ENCODE measurements around the gene LIN37.

Gene LIN37, protein sequence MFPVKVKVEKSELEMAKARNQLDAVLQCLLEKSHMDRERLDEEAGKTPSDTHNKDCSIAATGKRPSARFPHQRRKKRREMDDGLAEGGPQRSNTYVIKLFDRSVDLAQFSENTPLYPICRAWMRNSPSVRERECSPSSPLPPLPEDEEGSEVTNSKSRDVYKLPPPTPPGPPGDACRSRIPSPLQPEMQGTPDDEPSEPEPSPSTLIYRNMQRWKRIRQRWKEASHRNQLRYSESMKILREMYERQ

DNA sequence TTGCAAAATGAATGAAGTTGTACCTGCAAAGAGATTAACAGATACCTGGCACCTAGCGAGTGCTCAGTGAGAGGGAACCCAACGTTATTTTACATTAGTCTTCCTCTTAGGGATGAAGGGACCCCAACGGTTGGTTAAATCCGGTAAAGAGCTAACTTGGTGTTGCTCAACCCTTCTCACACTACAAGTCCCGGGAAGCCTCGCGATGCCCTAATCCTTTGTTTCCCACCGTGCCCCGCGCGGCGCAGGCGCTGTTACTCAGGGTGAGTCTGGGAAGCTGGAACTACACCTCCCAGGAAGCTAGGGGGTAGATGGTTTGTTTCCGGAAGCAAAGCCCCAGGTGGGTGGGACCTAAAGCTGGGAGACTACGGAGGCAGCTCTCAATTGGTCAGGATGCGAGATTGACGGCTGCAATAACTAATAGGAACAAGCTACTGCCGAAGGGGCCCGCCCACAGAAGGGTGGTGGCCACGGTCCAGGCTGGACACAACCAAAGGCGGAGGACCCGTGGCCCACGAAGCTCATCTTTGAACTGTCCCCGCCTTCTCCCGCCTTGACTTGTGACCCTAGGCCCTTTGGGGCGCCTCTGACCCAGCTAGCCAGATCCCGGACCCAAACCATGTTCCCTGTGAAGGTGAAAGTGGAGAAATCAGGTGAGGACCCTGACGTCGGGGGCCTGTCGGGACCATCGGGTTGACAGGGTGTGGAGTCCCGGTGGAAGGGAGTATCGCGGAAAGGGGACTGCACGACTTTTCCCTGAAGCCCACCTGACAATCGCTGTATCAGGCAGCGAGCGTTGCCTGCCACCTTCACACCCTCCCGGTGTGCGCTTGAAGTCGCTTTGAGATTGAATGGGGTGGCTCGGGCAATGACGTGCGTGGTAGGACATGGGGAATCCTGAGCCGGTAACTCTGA lies at the start of gene LIN37:
LIN37 (plus strand) TSS at position 471 of the 915 bp plus-strand sequence; CDS start at position 620, 149 bp downstream.
- peak; percentile 98 for FAIRE-seq

DNA sequence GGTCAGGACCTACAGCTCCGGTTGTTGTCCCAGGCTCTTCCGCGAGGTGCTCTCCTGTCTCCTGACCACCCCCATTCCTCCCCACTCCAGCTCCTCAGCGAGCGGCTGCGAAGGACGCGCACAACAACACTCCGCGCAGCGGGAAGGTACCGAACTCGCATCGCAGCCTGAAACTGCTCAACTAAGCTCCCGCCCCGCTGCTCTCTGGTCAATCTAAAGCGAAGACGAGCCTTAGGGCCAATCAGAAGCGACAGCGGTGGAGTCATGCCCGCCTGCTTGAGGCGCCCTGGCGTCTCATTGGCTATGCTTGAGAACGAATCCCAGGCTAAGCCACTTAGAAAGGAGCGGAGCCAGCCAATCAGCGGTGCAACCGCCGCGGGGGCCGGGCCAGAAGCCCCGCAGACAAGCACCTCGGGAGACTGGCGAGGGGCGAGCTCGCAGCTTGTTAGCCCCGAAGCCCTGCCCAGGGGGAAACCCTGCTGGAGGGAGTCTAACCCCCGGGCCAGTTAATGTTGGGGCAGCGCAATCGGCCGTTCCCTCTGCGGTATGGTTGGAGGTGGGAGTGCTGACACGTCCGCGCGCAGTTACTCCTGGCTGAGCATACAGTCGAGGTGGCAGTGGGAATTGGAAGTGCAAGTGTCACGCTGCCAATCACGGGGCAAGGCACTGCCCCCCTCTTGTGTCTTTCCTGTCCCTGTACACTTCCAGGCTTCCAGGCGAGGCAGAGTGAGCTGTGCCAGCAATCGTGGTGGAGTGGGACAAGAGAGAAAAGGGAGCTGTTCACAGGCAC lies 46.0 kb upstream of the LIN37 start:
- peak; percentile 97 for FAIRE-seq

DNA sequence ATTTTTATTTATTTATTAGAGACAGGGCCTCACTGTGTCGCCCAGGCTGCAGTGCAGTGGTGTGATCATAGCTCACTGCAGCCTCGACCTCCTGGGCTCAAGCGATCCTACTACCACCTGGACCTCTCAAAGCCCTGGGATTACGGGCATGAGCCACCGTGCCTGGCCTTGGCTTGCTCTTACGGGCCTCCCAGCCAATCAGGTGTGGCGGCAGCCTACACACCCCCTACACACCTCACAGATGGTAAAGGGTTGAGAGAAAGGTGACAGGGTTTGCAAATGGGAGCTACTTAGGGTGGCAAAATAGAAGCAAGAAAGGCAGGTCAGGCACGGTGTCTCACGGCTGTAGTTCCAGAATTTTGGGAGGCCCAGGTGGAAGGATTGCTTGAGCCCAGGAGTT lies 45.0 kb upstream of the LIN37 start:
- no peak for FAIRE-seq

DNA sequence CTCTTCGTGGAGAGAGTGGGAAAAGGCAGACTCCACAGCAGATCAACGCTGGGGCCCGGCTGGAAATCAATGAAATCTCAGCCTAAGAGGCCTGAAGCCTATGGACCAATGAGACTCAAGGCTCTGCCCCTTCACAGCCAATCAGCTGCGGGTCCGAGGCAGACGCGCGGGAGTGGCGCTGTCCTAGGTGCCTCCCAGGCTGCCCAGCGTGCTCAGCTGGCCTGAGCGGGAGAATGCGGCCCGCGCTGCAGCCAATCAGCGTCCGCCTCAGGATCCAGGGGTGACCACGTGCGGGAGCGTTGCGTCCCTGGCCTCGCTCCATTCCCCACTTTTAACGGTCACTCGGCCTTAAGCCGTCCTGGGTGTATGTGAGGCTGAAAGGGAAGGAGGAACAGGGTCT lies 44.2 kb upstream of the LIN37 start, which contains the start of gene ZBTB32:
ZBTB32 (plus strand) TSS at position 341 of the 400 bp plus-strand sequence. CDS start 10,069 bp downstream, outside the sequence.
- no peak for FAIRE-seq

DNA sequence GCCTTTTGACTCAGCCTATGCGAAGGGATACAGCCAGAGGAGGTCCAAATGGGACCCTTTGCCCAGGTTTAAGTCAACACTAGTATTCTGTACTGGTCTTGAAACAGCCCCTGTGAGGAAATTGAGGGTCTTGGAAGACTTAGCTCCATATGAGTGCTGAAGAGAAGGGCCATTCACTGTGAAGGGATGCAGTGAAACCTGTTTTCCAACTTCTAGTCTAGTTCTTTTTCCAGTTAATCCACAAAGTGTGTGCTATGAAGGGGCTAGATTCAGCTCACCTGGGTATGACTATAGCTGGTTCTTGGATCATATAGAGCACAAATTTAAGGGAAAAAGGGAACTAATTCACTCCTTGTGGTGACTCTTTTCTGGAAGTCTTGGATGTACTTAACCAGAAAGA lies 40.0 kb upstream of the LIN37 start:
- FAIRE-seq: no peak

DNA sequence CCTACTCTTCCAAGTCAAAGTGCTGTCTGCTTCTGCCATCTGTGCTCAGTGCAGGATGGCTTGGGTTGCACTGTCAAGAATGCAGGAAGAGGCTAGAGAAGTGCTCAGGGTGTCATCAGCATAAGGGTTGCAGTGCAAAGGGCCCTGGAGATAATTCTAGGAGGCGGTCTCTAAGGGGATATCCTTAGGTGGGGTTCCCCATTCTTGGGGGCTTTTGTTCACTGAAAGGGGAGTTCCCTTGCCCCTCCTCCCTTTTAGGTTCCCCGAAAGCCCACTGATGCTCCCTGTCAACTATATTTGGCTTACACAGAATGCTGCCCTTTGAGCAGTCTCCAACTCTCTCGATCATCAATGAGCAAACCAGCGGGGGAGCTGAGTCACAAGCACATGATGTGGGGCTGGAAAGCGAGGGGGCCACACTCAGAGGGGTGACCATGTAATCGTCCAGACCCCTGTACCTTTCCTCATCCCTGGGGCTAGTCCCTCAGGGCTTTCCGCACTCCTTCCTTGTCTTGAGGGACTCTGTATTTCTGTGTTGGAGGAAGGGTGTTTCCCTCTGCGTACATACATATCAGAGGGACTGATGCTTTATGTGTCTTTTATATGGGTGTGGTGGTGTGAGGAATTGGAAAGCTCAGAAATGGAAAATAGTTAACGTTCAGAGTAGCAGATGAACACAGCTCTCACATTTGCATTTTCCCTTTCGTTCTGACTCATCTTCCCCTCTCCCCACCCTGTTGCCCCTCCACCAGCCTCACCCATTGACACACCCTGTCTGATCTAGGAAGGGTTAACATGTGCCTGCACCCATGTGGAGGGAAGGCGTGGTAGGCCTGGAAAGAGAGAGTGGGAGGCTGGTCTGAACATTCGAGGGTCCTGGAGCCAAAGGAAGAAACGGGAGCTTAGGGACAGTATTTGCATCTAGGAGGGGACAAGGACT lies 37.3 kb upstream of the LIN37 start:
- FAIRE-seq: no peak

DNA sequence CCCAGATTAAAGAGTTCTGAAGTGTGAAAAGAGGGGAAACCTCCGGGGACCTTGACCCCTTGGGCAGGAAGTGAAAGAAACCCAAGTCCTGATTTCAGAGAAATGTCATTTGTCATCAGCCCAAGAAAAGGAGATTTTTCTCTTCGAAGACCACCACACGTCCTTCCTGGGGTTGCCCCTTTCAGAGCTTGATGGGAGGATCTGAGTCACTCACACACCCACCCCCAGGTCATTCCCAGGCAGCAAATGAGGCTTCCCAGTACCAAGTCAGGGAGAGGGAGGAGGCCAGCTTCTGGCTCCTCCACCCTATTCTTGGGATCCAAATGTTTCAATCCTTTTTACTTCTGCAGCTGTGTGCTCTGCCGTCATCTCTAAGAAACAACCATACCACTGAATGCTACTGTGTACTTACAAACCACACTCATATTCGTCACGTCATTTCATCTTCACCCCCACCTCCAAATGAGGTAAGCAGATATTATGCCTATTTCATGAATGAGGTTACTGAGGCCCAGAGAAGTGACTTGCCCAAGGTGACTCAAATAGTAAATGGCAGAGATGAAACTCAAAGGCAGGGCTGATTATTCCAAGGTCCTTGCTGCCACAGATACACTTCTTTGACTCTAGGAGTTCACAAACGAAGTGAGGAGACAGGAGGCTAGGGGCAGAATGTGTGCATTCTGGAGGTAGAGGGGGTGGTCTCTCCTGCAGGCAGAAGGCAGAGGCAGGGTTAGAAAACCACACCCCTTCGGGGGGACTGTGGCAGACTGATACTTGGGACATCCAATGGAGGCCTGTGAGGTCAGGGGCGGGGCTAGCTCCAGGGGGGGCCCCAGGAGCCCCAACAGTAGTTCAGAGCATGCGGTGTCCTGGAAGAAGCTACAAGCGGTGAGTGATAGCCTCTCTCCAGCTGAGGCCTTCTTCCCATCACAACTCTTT lies 35.5 kb upstream of the LIN37 start:
- no peak for FAIRE-seq

DNA sequence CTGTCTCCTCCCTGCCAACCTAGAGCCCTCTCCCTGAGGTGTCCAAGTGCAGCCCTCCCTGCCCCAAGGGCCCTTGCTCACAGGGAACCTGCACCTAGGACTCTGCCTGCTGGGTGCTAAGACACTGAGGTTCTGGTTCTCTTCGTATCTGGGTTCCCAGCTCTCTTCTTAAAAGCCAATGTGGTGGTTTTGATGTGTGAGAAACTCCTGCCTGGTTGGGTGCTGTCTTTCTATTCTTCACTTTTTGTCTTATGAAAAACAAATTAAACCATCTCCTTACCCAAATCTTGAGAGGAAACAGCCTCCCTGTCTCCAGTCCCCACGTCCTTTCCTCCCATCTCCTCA lies 34.9 kb upstream of the LIN37 start:
- no peak for FAIRE-seq

DNA sequence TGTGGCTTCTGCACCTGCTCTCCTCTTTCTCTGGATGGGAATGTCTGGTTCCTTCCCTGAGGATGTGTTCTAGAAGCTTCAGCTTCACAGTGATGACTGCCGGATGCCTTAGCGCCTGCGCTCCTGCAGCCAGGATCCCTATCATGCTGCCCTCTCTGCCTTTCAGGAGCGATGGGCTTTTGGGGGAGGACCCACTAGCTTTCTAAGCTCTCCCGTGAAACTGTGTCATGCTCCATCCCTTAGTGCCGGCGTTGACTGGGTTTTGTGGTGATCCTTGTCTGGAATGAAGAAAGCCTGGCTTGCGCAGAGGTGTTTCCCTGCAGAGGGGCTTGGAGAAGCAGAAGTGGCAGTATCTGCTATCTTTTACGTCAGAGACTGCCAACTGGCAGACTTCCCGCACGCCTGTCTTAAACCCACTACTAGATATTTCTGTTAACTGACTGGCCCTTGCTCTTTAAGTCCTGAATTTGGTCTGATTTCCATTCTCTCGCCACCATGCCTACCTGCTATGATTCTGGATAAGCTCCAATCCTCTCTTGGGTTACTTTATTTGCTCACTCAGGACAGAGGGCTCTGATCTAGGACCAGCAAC lies 34.4 kb upstream of the LIN37 start:
- no peak for FAIRE-seq

DNA sequence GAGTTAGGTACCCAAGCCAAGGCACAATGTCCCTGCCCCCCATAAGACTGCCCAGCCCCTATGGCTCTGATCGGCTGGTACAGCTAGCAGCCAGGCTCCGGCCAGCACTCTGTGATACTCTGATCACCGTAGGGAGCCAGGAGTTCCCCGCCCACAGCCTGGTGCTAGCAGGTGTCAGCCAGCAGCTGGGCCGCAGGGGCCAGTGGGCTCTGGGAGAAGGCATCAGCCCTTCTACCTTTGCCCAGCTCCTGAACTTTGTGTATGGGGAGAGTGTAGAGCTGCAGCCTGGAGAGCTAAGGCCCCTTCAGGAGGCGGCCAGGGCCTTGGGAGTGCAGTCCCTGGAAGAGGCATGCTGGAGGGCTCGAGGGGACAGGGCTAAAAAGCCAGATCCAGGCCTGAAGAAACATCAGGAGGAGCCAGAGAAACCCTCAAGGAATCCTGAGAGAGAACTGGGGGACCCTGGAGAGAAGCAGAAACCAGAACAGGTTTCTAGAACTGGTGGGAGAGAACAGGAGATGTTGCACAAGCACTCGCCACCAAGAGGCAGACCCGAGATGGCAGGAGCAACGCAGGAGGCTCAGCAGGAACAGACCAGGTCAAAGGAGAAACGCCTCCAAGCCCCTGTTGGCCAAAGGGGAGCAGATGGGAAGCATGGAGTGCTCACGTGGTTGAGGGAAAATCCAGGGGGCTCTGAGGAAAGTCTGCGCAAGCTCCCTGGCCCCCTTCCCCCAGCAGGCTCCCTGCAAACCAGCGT lies 33.6 kb upstream of the LIN37 start:
- FAIRE-seq: no peak

DNA sequence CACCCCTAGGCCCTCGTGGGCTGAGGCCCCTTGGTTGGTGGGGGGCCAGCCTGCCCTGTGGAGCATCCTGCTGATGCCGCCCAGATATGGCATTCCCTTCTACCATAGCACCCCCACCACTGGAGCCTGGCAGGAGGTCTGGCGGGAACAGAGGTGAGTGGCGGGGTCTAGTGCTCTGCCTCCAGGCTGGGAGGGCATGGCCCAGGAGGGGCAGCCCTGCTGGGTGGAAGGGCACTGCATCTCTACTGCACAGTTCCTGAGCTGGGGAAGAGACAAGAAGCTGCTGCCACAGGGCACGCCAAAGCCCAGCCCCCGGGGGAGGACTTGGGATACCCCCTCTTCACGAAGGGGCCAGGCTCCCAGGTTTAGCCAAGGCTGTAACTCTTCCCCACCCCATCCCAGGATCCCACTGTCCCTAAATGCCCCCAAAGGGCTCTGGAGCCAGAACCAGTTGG lies 33.0 kb upstream of the LIN37 start:
- no peak for FAIRE-seq

DNA sequence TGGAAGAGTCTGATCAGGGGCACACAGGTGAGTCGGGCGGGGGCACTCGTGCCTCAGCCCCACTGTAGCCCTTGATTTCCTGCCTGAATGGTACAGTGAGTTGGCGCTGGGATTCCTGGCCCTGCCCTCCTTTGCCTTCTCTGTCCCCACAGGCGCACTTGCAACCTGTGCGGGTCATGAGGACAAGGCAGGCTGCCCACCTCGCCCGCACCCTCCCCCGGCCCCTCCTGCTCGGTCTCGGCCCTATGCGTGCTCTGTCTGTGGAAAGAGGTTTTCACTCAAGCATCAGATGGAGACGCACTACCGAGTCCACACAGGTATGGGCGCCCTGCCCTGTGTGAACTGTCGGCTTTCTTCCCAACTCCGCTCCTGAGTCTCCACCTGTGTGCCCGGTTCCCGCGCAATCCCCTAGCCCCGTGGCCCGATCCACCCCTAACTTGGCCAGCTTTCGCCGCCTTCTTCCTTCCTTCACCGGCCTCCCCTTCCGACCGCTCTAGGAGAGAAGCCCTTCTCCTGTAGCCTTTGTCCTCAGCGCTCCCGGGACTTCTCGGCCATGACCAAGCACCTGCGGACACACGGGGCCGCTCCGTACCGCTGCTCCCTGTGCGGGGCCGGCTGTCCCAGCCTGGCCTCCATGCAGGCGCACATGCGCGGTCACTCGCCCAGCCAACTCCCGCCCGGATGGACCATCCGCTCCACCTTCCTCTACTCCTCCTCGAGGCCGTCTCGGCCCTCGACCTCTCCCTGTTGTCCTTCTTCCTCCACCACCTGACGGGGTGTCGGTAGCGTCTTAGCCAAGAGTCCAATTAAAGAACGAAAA lies 32.2 kb upstream of the LIN37 start:
- no peak for FAIRE-seq

DNA sequence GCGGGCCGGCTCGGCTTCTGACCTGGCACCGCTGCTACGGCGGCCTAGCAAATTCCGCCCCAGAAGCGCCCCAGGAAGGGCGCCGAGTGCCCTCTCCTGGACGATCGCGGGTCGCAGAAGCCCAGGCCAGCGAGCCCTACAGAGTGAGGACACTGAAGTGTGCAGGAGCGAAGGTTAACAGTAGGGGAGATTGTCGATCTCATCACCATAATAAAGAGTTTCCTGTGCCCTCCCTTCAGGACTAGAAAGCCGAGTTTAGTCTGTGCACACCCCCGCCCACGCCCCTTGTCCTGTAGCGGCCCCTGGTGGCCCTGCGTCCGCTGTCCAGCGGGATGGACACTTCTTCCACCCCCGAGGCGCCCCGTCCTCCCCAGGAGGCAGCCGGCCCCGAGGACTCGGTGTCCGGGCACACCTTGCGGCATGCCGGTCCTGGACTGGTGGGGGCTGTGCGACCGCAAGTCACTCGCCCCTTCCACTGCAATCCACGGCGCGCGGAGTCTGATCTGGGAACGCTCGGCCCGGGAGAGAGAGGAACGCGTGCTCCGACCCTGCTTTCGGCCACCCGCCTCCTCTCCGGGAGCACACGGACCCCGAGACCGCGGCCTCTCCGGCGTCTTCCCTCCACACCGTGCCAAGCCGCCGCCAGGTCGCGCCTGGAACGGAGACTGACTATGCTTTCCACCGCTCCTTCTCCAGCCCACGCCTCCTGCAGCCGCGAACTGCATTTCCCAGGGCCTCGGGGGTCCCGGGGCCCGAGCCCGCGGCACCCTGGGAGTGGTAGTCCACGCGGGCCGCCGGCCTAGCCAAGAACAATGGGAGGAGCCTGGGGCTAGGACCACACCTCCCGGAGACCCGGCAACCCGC lies 31.3 kb upstream of the LIN37 start:
- FAIRE-seq: peak; percentile 92

DNA sequence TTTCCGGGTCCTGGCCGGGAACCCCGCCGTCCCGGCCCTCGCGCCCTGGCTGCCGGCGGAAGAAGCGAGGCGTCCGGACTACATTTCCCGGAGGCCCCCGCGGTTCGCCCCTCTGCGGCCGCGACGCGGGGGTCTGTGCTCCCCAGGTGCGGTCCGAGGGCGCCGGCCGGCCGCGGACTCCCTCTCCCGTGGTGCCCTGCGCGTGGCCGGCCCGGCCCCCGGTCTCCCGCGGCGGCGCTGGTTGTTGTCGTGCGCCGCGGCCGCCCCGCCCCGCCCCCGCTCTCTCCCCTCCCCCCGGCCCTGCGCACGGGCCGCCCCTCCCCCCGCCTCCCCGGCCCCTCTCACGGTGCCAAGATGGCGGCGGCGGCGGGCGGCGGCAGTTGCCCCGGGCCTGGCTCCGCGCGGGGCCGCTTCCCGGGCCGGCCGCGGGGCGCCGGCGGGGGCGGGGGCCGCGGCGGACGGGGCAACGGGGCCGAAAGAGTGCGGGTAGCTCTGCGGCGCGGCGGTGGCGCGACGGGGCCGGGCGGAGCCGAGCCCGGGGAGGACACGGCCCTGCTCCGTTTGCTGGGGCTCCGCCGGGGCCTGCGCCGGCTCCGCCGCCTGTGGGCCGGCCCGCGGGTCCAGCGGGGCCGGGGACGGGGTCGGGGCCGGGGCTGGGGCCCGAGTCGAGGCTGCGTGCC lies 30.6 kb upstream of the LIN37 start, which contains the start of gene KMT2B:
KMT2B (plus strand) TSS at position 339 of the 680 bp plus-strand sequence; CDS start at position 355, 16 bp downstream.
- FAIRE-seq: no peak

DNA sequence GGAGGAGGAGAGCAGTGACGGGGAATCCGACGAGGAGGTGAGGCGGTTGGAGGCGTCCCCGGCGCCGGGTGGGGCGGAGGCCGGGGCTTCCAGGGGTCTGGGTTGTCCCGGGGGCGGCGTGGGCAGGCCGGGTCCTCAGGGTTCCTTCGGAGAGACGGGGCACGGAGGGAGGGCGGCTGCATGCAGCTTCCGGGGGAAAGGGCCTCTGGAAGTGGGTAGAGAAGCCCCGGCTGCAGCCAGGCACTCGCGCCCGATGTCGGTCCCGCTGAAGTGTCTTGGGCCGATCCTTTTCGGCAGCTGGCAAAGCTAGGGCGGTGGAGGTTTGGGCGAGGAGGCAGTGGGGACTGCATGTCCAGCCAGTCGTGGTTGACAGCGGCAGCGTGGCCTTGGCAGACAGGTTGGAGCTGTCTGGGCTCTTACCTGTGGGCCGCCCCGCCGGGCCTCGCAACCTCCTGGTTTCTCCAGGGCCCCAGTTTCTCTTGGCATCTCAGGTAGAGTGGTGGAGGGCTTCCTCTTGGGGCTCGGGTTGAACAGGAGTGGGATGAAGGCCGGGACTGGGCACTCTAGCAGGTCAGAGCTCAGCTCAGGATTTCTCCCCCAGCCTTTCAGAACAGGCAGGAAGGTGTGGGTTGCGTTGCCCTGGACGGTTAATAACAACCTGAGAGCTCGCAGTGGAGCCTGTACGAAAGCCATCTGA lies 29.9 kb upstream of the LIN37 start:
- FAIRE-seq: no peak

DNA sequence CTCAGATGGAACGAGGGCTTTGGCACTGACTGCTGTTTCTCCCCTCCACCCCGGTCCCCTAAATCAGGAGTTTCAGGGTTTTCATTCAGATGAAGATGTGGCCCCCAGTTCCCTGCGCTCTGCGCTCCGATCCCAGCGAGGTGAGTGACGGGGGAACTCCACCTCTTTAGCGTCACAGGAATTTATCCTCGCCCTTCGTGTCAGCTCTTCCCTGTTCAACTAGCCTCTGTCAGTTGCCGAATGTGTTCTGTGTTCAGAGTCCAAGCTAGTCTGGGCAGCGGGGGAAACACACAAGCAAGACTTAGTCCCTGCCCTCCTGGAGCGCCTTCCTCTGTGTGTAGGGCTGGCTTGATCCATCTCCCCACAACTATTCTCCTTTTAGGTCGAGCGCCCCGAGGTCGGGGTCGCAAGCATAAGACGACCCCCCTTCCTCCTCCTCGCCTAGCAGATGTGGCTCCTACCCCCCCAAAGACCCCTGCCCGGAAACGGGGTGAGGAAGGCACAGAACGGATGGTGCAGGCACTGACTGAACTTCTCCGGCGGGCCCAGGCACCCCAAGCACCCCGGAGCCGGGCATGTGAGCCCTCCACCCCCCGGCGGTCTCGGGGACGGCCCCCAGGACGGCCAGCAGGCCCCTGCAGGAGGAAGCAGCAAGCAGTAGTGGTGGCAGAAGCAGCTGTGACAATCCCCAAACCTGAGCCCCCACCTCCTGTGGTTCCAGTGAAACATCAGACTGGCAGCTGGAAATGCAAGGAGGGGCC lies 28.8 kb upstream of the LIN37 start:
- no peak for FAIRE-seq

Data from G401.6 (cell line).